Panc1 (cell line): ENCODE measurements around the gene RARB.

Experiments used
- POLR2AphosphoS5 ChIP-seq: IDR thresholded peaks from 2 replicates; pipeline ENCODE4 v1.6.1; 2012; ENCODE audit warnings: mild to moderate bottlenecking, low read depth, low read length, moderate library complexity
- SIN3A ChIP-seq: IDR thresholded peaks from 2 replicates; pipeline ENCODE4 v1.6.1; 2012; ENCODE audit warnings: low read depth, mild to moderate bottlenecking, low read length, moderate library complexity, borderline replicate concordance; ENCODE audit not compliant: insufficient read depth
- TCF7L2 ChIP-seq: IDR thresholded peaks from 2 replicates; pipeline ENCODE4 v1.6.1; 2011; ENCODE audit warnings: mild to moderate bottlenecking, low read depth, low read length, inconsistent platforms
- TF ChIP-seq, protein P1 (sequence below): fragments of 450-650 bp; IDR thresholded peaks from 2 replicates; pipeline ENCODE4 v1.5.1; 2017; ENCODE audit warnings: mild to moderate bottlenecking
- TF ChIP-seq, protein P2 (sequence below), 2 experiments: IDR thresholded peaks; 2 replicates each; pipeline ENCODE4 v1.6.1; 2011 to 2012; ENCODE audit warnings: low read depth in 2 of 2, control low read depth in 1 of 2, low read length in 1 of 2, mild to moderate bottlenecking in 1 of 2, moderate library complexity in 1 of 2; ENCODE audit not compliant: insufficient read depth in 1 of 2

DNA sequence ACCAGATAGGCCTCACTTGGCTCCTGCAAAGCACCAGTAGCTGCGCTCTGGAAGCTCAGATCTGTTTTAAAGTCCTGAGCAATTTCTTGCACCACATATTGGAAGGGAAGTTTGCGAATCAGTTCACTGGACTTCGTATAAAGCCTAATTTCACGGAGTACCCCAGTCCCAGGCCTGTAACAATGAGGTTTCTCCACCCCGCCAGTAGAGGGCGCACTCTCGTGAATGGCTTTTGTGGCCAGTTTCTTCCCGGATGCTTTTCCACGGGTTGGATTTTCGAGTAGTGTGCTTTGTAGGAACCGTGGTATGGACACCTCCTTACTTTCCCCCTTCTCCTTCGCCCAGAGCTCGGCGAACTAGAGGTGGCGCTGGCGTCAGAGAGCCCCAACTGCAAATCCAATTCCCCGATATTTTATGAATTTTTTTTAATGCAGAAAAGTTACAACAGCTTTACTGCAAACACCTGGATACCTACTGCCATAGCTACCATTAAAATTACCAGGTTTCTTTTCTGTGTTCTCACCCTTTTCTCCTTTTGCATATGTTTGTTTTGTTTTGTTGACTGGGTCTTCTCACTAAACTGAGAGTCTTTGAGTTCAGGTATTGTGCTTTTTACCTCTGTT lies 13.3 kb downstream of the RARB start:
- TF ChIP-seq POLR2AphosphoS5: no peak
- TF ChIP-seq, protein P1, sequence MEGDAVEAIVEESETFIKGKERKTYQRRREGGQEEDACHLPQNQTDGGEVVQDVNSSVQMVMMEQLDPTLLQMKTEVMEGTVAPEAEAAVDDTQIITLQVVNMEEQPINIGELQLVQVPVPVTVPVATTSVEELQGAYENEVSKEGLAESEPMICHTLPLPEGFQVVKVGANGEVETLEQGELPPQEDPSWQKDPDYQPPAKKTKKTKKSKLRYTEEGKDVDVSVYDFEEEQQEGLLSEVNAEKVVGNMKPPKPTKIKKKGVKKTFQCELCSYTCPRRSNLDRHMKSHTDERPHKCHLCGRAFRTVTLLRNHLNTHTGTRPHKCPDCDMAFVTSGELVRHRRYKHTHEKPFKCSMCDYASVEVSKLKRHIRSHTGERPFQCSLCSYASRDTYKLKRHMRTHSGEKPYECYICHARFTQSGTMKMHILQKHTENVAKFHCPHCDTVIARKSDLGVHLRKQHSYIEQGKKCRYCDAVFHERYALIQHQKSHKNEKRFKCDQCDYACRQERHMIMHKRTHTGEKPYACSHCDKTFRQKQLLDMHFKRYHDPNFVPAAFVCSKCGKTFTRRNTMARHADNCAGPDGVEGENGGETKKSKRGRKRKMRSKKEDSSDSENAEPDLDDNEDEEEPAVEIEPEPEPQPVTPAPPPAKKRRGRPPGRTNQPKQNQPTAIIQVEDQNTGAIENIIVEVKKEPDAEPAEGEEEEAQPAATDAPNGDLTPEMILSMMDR: peak; percentile 81
- TF ChIP-seq, protein P2, sequence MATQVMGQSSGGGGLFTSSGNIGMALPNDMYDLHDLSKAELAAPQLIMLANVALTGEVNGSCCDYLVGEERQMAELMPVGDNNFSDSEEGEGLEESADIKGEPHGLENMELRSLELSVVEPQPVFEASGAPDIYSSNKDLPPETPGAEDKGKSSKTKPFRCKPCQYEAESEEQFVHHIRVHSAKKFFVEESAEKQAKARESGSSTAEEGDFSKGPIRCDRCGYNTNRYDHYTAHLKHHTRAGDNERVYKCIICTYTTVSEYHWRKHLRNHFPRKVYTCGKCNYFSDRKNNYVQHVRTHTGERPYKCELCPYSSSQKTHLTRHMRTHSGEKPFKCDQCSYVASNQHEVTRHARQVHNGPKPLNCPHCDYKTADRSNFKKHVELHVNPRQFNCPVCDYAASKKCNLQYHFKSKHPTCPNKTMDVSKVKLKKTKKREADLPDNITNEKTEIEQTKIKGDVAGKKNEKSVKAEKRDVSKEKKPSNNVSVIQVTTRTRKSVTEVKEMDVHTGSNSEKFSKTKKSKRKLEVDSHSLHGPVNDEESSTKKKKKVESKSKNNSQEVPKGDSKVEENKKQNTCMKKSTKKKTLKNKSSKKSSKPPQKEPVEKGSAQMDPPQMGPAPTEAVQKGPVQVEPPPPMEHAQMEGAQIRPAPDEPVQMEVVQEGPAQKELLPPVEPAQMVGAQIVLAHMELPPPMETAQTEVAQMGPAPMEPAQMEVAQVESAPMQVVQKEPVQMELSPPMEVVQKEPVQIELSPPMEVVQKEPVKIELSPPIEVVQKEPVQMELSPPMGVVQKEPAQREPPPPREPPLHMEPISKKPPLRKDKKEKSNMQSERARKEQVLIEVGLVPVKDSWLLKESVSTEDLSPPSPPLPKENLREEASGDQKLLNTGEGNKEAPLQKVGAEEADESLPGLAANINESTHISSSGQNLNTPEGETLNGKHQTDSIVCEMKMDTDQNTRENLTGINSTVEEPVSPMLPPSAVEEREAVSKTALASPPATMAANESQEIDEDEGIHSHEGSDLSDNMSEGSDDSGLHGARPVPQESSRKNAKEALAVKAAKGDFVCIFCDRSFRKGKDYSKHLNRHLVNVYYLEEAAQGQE (IDR thresholded peaks at IDR 0.05; ENCODE audit: insufficient read depth in 1 of 2, low read depth in 2 of 2, low read length in 1 of 2): no peak
- no peak for TF ChIP-seq TCF7L2
- TF ChIP-seq SIN3A: no peak
